ENCODE measurements around the gene CTTNBP2NL. TPM values are rescaled to one million over a fixed set of nuclear protein-coding genes. Genes with fewer than 3 reads are reported as not detected.

The CTTNBP2NL gene
- polyA plus RNA-seq, 3 donors: 1.6 to 4.9 (median 3.0) TPM

- peaks cover 2% of the 10 kb centered on the region for H3K4me1 Mint-ChIP-seq
- H3K4me3 Mint-ChIP-seq: no peak overlapping the region
- Histone ChIP-seq H3K27ac (ENCODE audit: low read depth in 1 of 2, low read length in 2 of 2) (no peak overlapping the region), H3K4me1 (ENCODE audit: control insufficient read depth in 1 of 2, insufficient read depth in 2 of 2, low read length in 2 of 2) (peaks cover 0 to 3% of the 10 kb centered on the region in 2 donors), H2AFZ (ENCODE audit: insufficient read depth, low read depth, low read length, poor library complexity, severe bottlenecking) (no peak overlapping the region), H4K20me1 (ENCODE audit: insufficient read depth, low read length) (no peaks in the 10 kb centered on the region), H3K9ac (ENCODE audit: insufficient read depth, low read length, poor library complexity, severe bottlenecking) (no peak overlapping the region), H3K79me2 (ENCODE audit: insufficient read depth, low read length) (no peaks in the 10 kb centered on the region), H3K36me3 (replicated peaks in 1 of 2; ENCODE audit: control insufficient read depth in 1 of 2, insufficient read depth in 2 of 2, low read length in 2 of 2) (no peaks in the 10 kb centered on the region), H3K9me3 (replicated peaks in 1 of 2; ENCODE audit: control insufficient read depth in 1 of 2, insufficient read depth in 1 of 2, low read length in 2 of 2) (no peaks in the 10 kb centered on the region), H3K4me3 (replicated peaks in 1 of 3; ENCODE audit: low read depth in 2 of 3, low read length in 3 of 3) (no peak overlapping the region), H3K4me2 (replicated peaks; ENCODE audit: extremely low read depth, low read length, poor library complexity, severe bottlenecking) (no peak overlapping the region), H3K27me3 (ENCODE audit: control insufficient read depth in 2 of 2, insufficient read depth in 2 of 2, low read length in 2 of 2) (peaks cover 11 to 20% of the 10 kb centered on the region in 2 donors)
- no peak overlapping the region for H3K27ac Mint-ChIP-seq
- TF ChIP-seq CTCF (IDR thresholded peaks at IDR 0.05): no peak
- no CpG with 5 or more reads among the region's 5 CpGs for WGBS (ENCODE audit: insufficient coverage)
- H3K36me3 Mint-ChIP-seq: no peaks in the 10 kb centered on the region
- no peaks in the 10 kb centered on the region for H3K9me3 Mint-ChIP-seq
- peaks cover 26 to 36% (median 31%) of the 10 kb centered on the region in 3 donors for H3K27me3 Mint-ChIP-seq (ENCODE audit: low read depth in 3 of 3)
- intact Hi-C loops (cut with micrococcal nuclease): no loop called here
- no peak for DNase-seq
Measured at GRCh38 chr1:112496290-112496689, 100.3 kb downstream of the CTTNBP2NL start.

- no peak overlapping the region for H3K27ac ChIP-seq (ENCODE audit: low read depth in 1 of 2, low read length in 2 of 2)
- peak overlapping the region; percentile 70 to 80 for H3K4me3 Mint-ChIP-seq
- H4K20me1 ChIP-seq (ENCODE audit: insufficient read depth, low read length): no peaks in the 10 kb centered on the region
- peaks cover 58 to 81% (median 69%) of the 10 kb centered on the region in 3 donors for H3K27me3 Mint-ChIP-seq (ENCODE audit: low read depth in 3 of 3)
- 2% methylated on average over 57 of the region's 65 CpGs for WGBS (ENCODE audit: insufficient coverage)
- H3K36me3 Mint-ChIP-seq: peaks cover 0 to 5% of the 10 kb centered on the region in 2 donors
- H2AFZ ChIP-seq (ENCODE audit: insufficient read depth, low read depth, low read length, poor library complexity, severe bottlenecking): peak overlapping the region; percentile 83
- DNase-seq: peak; percentile 19 to 47 (median 31)
- H3K79me2 ChIP-seq (ENCODE audit: insufficient read depth, low read length): no peaks in the 10 kb centered on the region
- H3K4me2 ChIP-seq (replicated peaks; ENCODE audit: extremely low read depth, low read length, poor library complexity, severe bottlenecking): peak overlapping the region; percentile 80
- peak; percentile 67 for TF ChIP-seq CTCF (IDR thresholded peaks at IDR 0.05)
- peaks cover 38 to 73% of the 10 kb centered on the region in 2 donors for H3K27me3 ChIP-seq (ENCODE audit: control insufficient read depth in 2 of 2, insufficient read depth in 2 of 2, low read length in 2 of 2)
- H3K9me3 ChIP-seq (replicated peaks in 1 of 2; ENCODE audit: control insufficient read depth in 1 of 2, insufficient read depth in 1 of 2, low read length in 2 of 2): peaks cover 0 to 12% of the 10 kb centered on the region in 2 donors
- H3K9me3 Mint-ChIP-seq: peaks cover 0 to 10% (median 2%) of the 10 kb centered on the region in 7 donors
- peak overlapping the region in 2 of 3 experiments; percentile 16 to 71 for H3K4me3 ChIP-seq (replicated peaks in 1 of 3; ENCODE audit: low read depth in 2 of 3, low read length in 3 of 3)
- no peaks in the 10 kb centered on the region for H3K36me3 ChIP-seq (replicated peaks in 1 of 2; ENCODE audit: control insufficient read depth in 1 of 2, insufficient read depth in 2 of 2, low read length in 2 of 2)
- H3K4me1 Mint-ChIP-seq: peaks cover 11% of the 10 kb centered on the region
- H3K4me1 ChIP-seq (ENCODE audit: control insufficient read depth in 1 of 2, insufficient read depth in 2 of 2, low read length in 2 of 2): peaks cover 11 to 12% of the 10 kb centered on the region in 2 donors
- peak overlapping the region; percentile 53 for H3K9ac ChIP-seq (ENCODE audit: insufficient read depth, low read length, poor library complexity, severe bottlenecking)
- H3K27ac Mint-ChIP-seq: peak overlapping the region in 1 of 7 donors; percentile 26
- intact Hi-C loops (cut with micrococcal nuclease): loop anchor here (5.0 to 10.0 kb wide), 2 partner anchors 200 to 203 kb away; partner anchors contain the start of gene RHOC (in 1 of the 2)
Measured at GRCh38 chr1:112501810-112502641, 106.0 kb downstream of the CTTNBP2NL start.
